Activated T-cell treated with anti-CD3 and anti-CD28 coated beads for 24 hours (primary cell): Measurements from ENCODE around the gene CCNDBP1.
A peak's percentile ranks its signal among the peaks of the same experiment; 100 is the strongest.
"Not testable (repeated sequence)": the region's sequence is repeated elsewhere in the genome, so short reads cannot be mapped to it uniquely, and the experiment has no call there.

Experiments
- DNase-seq: peaks from one replicate; pipeline ENCODE4 v3.0.0-alpha.2; 2020; ENCODE audit warnings: low read depth

CCNDBP1 gene

DNA sequence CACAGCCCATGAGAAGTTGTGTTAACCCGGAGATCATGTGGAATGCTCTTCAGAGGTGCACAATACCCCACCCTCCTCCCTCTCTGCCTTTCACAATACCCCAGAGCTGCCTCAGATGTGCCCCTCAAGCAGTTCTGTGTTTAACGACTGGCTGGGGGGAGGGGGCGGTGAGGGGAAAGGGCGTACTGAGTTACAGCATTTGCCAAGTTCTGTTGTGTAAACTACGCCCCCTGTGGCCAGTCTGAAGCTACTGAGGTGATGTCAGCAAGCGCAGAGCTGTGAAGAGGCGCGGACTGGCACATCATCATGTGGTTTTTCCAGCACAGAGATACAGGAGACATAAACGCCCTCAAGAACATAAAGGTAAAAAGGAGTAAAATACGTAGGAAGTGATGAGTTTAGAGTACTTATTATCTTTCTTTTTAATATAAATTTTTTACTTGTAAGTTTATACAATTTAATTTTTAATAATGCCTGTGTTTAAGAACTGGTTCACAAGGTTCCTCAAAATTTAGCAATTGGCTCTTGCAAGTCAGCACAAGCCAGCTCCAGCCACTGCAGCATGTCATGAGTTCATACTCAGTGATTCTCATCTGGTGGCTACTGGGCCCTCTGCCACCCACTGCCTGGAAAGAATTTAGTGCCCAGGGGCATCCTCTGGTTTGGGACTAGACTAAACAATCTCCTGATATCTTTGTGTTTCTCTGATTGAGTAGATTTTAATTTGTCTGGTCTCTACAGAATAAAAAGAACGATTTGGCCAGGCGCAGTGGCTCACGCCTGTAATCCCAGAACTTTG lies 33.9 kb downstream of the CCNDBP1 start:
- no peak for DNase-seq

DNA sequence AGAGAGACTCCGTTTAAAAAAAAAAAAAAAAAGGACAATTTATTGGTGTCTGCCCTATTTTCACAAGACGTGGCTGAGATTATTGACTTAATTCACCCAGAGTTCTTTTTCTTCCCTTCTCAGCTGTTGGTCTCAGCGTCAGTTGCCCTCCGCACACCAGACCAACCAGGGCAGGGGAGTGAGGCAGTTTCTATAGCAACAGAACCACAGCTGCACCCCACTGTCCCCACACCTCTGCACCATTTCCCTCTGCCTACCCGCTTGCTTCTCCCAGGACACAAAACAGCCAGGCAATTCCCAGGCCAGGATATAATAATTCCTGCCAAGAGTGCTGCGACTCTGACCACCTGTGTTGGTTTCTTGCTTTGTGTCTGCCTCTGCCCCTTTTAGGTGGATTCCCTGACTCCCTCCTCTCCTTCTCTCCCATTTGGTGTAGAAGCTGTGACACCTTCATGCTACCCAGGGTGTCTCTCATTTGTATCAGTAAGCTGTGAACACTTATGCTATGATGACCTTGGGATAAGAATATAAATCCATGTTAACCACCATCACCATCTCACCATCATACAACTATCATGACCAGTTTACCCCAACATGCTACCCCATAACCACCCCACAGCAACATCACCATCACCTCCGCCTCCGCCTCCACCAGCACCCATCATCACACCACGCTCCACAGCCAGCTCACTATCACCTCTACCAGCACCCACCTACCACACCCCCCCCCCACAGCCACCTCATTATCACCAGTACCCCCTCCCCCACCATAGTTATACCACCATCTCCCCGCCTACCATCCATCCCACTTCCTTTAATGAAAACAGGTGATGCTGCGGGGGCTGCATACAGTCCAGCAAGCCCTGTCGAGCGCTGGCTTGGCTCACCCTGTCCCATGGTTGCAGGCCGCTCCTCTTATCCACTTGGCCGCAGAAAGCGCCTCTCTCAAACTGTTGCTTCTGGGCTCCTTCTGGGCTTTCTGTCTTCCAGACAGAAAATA lies 35.0 kb downstream of the CCNDBP1 start:
- DNase-seq: no peak

DNA sequence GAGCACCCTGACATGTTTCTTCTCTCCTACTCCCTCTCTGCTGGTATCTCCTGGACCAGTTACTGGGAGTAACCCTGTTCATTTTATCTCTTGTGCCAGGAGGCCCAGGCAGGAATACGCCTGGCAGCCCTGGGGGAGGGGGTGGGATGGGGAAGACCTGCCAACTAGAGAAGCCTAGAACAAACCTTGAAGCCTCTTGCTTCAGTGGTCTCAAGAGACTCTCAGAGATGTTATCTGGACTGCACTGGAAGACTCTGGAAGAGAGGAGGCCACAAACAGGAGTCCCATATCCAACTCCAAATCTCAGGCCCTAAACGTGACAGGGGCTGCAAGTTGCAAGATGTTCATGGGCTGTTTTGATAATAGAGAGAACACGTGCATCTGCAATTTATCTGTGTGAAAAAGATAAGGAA lies 35.8 kb downstream of the CCNDBP1 start, which contains the start of gene EPB42:
Gene EPB42, minus strand, starts transcription at position 28 of the 413 bp plus-strand sequence. CDS start 193 bp downstream, outside the sequence.
- no peak for DNase-seq

DNA sequence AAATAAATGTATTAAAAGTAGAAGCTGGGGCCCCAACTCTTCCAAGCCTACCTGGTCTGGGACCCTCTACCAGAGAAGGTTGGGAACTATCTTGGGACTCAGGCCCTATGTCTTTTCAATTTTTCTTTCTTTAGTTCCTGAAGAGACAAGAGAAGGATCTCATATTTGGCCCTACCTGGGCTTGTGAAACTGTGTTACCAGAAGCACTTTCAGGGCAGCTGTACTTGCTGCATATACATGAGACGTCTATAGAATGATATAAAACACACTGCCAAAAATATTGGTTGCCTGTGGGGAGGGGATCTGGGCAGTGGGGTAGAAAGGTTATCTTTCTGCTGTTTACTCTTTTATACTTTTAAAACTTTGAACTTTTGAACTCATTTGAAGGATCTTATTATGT lies 36.2 kb downstream of the CCNDBP1 start:
- no peak for DNase-seq

DNA sequence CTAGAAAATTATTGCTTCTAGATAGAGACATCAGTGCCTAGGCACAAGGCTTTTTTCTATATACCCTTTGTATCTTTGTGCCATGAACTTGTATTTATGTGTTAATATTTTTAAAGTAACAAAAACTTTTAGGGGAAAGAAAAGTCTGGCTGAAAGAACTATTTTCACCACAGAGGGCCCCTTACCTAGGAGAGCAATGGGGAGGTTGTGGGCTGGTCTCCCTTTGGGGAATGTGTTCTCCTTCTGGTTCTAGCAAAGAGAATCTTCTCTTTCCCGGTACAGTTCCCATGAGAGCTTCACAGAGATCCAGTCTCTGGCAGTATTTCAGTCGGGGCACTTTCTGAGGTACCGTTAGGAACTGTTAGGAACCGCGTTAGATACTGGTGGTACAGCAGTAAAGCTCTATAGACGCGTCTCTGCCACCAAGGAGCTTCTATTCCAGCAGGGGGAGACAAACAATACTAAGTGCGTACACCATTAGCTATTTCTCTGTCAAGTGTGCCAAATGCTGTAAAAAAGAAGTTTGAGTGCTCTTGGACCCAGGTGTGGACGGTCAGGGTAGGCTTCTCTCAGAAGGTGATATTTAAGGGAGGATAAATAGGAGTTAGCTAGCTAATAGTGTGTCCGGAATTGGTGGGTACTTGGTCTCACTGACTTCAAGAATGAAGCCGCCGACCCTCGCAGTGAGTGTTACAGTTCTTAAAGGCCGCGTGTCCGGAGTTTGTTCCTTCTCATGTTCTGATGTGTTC lies 40.2 kb downstream of the CCNDBP1 start:
- peak; percentile 18 for DNase-seq

DNA sequence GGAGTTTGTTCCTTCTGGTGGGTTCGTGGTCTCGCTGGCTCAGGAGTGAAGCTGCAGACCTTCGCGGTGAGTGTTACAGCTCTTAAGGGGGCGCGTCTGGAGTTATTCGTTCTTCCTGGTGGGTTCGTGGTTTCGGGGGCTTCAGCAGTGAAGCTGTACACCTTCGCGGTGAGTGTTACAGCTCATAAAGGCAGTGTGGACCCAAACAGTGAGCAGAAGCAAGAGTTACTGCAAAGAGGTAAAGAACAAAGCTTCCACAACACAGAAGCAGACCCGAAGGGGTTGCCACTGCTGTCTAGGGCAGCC lies 40.7 kb downstream of the CCNDBP1 start:
- not testable (repeated sequence) for DNase-seq

DNA sequence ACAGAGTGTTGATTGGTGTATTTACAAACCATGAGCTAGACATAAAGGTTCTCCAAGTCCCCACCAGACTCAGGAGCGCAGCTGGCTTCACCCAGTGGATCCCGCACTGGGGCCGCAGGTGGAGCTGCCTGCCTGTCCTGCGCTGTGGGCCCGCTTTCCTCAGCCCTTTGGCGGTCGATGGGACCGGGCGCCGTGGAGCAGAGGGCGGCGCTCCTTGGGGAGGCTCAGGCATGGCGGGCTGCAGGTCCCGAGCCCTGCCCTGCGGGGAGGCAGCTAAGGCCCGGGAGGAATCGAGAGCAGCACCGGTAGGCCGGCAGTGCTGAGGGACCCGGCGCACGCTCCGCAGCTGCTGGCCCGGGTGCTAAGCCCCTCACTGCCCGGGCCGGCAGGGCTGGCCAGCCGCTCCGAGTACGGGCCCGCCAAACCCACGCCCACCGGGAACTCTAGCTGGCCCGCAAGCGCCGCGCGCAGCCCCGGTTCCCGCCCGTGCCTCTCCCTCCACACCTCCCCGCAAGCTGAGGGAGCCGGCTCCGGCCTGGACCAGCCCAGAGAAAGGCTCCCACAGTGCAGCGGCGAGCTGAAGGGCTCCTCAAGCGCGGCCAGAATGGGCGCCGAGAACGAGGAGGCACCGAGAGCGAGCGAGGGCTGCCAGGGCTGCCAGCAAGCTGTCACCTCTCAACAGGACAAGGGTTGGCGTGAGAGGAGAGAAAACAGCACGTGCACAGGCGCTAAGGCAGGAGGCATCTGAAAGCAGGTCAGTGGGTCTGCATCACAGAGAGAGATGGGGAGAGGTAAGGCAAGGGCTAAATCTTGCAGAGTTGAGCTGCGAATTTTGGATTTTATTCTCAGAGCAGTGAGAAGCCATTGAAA lies 41.5 kb downstream of the CCNDBP1 start:
- DNase-seq: no peak

DNA sequence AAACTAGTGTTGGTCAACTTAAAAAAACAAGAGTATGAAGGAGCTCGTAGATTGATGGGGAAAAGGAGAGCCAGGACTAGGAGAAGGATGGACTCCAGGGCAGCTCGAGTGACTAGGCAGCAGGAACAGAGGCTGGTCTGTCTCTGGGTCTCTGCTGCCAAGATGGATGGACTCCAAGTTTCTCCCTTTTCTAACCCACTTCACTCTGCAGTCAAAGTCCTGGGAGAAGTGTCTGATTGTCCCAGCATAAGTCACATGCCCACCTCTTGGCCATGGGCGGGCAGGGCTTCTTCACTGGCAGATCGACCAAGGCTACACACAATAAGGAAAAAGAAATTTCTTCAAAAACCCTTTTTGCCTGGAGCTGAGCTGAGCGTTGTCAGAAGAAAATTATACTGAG lies 44.8 kb downstream of the CCNDBP1 start:
- no peak for DNase-seq

DNA sequence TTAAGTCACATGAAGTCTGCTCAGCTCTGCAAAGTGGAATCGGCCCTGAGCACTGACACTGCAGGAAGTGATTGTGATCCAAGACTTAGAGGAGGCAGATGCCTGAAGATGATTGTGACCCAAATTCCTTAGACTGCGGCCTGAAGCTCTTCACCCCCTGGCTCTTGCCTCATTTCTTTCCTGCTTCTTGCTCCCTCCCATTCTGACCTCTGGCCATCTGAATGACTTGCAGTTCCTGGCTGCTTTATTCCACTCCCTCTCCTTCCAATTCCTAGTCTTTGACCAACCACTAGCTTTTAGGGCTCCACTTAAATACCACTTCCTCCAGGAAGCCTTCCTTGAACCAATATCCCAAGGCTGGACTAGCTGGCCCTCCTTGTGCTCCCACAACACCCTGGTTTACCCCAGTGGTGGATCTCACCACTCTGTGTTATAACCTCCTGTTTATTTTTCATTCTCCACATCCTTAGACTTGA lies 45.5 kb downstream of the CCNDBP1 start:
- no peak for DNase-seq

DNA sequence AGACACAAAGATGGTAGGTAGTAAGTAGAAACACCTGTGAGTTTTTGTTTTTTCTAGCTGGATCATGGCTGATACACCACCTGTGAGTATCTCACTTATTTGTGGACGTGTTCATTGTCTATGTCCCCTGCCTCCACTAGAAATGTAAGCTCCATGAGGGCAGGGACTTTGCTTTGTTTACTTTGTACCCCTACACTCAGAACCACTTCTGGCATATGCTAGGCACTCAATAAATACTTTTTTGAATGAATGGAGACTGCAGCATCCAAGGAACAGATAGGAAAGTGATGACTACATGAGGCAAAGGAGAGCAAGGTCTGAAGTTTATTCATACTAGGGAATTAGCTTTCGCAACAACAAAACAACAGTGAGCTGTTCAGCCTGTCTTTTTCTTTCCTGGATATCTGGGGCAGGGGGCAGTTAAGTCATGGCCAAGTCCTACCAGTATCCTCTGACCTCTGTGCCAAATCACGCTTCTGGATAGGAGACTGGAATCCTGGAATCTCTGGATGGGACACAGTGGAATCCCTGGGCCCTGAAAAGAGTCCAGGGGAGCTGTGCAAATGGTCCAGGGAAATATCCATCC lies 47.2 kb downstream of the CCNDBP1 start:
- DNase-seq: no peak

DNA sequence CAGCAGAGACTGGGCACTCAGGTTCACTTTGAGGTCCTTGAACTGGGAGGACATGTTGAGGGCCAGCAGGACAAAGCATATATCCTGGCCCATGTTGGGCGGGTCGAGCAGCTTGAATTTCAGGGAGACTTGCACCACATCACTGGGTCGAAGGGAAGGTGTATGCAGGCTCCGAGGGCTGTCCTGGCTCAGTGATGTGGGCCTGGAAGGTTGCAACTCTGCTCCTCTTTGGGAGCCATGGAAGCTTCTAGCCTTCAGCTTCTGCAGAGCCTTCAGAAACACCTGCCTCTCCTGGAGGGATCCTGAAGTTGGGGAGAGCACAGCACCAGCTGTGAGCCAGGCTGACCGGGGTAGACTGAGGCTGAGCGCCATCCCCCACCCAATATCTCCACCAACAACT lies 50.3 kb downstream of the CCNDBP1 start:
- no peak for DNase-seq

DNA sequence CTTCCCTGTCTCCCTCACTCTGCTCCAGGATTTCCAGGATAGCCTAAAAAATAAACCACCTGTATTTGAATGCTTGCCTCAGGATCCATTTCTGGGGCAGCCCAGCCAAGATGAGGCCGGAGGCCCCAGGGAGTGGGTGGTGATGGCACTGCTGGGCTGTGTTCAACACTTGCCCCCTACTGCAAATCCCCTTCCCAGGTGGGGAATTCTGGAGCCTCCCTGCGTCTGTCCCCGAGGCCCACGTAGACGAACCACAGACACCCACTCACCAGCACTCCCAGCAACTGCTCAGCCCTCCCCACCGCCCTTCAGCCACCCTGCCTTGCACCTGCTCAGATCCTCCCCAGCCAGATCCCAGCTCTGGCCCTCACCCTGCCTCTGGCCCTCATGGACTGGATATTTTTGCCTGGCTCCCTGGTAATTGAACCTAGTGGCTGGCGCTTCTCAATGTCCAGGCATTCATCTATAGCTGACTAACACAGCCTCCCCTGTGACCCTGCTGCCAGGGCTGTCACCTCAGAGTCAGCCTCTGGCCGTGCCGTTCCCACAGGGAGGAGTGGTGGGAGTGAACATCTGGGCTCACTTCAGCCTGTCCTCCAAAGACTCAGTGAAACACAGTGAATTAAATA lies 52.8 kb downstream of the CCNDBP1 start:
- no peak for DNase-seq

DNA sequence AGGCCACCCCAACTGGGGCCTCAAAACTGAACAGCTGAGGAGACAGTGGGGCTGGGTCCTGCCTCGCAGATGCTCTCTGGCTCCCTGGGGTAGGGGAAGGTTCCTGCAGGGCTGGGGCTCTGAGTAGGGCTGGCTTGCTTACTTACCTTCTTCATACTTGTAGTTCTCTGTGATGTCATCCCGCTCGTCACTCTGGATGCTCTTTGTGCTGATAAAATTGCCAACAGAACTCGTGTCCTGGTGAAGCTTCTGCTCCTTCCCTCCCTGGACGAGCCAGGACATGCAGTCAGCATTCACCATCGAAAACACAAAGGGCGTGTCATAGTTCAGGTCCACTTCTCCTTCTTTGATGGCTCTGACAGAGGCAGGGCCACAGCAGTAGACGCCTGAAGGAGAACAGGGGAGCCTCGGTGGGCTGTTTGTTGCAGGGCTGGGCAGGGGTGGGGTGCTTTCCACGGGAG lies 53.5 kb downstream of the CCNDBP1 start:
- DNase-seq: no peak

DNA sequence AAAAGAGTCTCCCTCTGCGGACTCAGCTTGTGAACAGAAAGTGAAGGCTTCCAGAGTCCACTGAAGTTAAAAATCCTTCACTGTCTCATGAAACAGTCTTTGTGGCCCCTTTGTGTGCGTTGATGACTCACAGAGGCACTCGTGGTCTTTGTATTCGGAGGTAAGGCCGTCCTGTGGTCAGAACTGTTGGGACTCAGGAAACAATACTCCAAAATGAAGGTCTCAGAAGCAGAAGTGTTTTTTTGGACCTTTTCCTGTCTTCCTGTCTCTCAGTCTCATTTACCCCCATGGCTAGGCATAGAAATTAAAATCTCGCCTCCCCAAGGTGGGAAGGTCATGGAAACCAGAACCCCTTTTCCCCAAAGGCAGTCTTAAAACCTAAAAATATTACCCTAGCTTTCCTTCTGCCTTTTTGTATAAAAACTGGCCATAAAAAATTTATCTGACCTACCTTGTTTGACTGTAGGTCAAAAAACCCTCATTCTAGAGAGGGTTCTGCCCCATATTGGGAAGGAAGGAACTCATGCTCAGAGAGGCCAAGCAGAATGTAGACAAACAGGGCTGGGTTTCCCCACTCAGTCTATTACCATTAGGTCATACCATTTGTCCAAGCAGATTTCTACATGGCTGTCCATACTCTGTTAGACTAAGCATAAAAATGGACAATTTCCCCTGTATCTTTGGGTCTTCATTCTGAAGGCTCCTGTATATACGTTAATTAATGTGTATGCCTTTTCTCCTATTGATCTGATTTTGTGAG lies 54.7 kb downstream of the CCNDBP1 start:
- no peak for DNase-seq

DNA sequence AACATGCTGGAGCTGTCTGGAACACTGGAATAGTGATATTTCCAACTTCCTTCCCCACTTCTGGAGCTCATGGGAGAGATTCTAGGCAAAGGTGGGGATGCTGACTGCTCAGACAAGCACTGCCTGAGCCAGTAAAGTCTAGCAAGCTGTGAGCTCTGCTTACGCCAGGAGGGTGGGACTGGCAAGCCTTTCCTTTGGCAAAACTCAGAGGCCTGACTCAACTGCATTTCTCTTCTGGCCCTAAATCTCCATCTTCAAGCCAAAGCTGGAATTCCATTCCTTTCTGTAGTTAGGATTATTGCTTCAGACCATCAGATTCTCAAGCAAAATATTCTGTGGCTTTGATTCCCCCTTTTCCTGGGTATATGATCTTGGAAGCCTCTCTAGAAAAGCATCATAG lies 55.9 kb downstream of the CCNDBP1 start:
- DNase-seq: no peak

DNA sequence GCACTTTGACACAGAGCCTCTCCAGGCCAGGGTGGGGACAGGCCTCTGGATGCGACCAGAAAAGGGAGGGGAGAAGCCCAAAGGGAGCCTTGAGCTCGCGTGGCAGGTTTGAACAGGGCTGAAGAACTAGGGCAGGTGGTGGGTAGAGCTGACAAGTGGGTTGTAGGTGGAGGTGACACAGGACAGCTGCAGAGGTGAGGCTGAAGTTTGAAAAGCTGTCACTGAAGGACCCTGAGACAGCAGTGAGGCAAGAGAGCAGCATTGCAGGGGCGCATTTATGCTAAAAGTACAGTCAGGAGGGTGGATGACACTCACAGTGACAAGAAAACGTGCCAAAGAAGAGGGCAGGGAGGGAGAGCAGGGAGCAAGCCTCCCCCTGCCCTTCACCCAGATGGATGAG lies 57.4 kb downstream of the CCNDBP1 start:
- DNase-seq: no peak

DNA sequence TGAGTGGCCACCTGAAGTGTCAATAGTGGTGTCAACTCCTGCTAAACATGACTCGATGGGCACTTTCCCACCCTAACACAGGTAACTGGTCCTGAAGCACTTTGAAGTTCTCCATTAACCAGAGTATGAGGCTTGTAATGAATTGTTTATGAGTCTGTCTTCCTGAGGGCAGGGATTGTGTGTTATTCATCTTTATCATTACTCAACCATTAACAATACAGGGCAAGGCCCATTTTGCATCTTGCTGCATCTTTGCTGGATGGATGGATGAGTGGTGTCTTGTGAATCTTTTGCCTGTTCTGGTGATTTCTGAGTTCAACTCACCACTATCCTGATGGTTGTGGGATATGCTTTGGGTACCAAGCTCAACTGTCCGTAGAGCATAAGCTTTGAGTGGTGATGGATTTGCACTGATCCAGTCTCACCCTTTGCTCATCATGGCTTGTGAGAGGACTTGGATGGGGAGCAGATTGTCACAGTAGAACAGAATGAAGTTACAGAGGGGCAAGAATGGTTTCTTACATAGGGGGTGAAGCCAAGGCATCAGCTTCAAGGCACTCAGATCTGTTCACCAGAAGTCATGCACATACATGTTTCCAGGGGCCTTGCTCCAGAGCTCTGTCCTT lies 57.9 kb downstream of the CCNDBP1 start:
- DNase-seq: no peak

DNA sequence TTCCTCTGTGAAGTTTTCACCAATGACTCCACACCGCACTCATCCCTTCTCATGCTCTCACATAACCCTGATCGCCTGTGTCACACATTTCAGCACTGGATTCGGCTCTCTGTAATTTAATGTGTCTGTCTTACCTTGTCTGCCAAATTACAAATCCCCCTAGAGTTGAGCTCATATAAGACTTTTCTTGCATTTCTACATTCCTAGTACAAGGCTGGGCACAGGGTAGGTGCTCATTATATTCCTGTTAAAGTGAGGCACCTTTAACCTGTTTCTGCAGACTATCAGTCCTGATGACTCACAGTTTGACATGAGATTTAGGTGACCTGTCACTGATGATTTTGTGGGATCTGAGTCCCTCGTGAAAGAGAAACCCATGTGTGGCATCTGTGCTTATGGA lies 58.9 kb downstream of the CCNDBP1 start:
- DNase-seq: no peak

DNA sequence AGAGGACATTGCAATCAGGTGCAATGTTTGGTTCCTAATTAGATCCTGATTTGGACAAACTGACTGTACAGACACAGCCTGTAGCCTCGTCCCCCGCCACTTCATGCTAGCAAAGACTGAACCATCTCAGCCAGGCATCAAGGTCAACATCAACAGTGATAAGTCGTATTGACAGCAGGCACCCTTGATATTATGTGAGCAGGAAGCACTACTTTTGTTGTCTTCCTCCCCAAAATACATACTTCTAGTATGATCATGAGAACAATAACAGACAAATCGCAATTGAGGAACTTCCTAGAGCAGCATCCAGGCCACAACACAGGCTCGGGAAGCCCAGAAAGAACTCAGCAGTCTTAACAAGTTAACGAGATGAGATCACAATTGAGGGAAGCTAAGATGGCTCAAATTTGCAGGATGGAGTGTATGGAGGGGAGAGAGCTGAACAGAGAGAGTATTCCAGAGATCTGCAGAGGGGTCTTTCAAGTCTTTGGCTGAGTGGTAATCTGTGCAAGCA lies 61.1 kb downstream of the CCNDBP1 start:
- no peak for DNase-seq
